ENCODE measurements around the gene GBE1.
"Not testable (repeated sequence)": the region's sequence is repeated elsewhere in the genome, so short reads cannot be mapped to it uniquely, and the experiment has no call there.

The GBE1 gene

DNA sequence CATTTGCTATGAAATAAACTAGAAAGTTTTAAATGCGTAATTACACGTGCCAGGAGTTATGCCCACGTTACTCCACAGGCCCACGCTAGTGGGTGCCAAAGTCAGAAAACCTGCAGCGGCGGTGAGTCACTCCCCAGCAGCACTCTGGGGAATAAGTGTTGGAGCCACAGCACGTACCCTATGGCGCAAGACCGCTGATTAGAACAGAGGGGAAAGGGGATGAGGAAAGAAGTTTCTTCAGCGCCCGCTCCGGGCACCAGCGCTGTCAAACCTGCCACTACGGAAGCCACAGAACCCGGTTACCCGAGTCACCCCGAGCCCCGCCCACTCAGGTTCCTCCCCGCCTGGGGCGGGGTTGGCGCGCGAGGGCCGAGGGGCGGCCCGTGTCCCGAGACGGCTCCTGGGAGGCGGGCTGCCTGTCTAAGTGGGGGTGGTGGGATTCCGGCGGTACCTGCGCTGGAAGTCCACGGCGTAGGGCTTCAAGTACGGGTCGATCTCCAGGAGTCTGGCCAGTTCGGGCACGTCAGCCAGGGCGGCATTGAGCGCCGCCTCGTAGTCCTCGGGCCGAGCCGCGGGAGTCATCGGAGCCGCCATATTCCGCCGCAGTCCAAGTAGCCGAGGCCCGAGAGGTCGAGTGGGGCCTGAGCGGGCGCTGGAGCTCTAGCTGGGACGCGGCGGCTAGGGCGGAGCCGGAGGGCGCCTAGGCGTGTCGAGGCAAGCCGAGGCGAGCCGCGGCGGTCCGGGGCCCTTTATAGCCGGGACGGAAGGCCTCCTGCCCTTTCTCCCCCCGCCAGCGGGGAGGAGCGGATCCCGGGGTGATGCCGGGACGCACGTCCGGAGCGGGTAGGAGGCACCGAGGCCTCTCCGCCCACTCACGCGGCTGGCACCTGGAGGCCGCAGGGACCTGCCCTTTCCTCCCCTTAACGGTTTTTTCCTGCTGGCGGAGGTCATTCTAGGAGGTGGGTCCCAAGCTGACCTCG is at the start of gene GBE1:
Gene GBE1 (minus strand): TSS at position 722 of the 980 bp plus-strand sequence. CDS start 128 bp downstream, at position 594.
- DNase-seq: peak; percentile 77

DNA sequence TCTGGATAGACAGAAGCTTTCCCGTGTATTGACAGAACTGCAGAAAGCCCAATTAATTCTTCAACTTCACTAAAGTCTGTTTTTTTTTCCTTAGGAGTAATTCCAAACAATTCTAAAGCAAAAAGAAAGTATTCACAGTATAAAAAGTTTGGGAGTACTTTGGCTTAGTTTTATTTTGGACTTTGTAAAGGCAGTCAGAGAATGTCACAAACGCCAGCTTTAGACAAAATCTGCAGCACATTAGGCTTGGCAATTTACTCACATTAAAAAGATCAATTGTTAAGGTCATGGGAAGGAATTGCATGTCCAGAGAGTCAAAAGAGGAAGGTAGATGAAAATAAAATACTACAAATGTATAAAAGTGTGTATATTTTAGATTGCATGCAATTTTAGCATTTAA is 47.5 kb upstream of the GBE1 start:
- DNase-seq: no peak

DNA sequence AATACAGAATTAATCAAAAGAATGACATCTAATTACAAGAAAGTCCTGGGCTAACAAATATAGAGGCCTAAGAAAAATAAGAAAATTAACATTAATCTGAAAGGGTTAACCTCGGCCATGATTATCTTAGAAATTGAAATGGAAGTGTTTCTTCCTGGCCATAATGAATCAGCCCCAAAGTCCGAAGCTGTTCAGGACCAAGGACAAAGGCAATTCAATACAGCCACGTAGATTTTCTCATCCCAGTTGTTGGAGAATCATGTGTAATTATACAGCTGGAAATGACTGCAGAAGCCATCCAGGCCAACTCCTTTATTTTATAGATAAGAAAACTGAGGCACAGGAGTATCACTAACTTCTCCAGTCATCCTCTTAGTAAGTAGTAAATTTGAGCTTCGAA is 38.0 kb upstream of the GBE1 start:
- no peak for DNase-seq

DNA sequence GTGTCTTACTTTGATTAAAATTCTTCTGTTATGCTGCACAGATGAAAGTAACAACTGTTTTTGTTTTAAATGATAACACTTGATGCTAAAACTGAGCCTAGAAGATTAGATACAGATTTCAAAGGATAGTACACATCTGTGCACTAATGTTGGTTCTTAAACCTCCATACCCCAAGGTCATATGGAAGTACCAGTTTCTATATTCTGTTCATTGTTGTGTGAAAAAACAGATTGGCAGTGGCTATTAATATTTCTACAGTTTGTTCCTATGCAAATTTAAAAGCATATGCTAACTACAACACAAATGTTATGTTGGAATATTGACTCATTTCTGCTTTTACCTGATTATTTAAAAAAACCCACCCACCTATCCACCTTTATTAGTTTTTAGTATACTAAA is 32.0 kb upstream of the GBE1 start:
- no peak for DNase-seq

DNA sequence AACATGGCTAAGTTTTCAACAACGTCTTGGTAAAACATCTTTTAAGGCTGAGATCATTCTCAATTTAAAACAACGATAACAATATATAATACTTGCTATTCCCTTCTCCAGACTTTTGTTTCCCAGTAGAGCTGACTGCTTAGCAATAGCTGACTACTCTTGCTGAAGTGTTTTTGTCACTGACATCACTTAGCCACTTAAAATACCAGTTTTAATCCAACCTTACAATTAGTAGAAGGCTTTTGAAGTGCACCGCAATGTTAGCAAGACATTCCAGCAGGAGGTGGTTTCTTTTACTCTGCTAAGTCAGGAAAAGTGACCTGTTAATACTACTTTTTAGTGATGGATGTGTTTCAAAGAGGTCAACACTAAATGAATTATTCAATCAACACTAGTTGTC is 28.7 kb upstream of the GBE1 start:
- DNase-seq: no peak

DNA sequence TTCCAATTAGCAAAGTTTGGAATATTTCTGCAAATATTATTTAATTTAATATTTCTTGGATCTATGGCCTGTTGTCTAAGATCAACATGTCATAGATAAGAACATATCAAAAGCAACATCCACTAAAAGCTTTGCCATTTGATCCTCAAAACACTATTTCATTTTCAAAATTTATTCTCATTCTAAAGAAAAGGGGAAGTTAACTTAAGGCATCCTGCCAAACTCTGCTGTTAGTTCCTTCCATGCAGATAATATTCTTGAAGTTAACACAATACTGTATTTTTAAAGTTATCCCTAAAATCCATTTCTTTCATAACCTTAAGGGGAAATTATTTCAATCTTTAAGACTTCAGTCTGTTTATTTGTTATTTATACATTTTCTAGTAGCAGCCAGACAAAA is 28.2 kb upstream of the GBE1 start:
- no peak for DNase-seq

DNA sequence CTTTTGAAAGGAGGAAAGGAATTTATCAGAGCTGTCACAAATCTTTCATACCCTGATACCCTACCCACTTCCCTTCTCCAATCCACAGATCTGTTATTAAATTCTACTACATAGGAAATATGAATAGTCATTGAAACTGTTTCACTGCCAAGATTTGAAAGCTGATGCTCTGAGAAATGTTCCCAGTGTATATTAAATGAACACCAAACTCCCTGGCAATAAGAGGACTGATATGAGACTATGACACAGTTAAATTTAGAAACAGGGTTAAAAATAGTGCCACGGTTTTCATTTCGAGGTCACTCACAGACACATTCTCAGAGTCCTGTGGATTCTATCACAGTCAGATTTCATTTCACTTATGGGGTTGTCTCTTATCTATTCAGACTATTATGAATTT is 27.2 kb upstream of the GBE1 start:
- DNase-seq: no peak

DNA sequence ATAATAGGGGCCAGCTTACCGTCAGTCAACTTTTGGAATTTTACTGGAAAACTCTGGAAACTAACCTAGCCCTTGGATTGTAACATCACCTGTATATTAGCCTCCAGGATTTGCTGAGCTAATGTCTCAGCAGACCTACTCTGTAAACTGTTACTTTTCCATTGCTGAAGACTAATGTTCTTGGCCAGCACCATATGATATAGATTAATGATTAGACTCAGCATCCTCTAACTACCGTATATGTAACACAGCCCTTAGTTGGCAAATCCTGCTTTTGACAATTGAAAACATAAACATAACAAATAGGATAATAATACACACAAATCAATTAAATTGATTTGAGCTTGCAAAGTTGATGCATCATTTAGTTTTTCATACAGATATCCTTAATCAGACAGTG is 26.6 kb upstream of the GBE1 start:
- DNase-seq: no peak

DNA sequence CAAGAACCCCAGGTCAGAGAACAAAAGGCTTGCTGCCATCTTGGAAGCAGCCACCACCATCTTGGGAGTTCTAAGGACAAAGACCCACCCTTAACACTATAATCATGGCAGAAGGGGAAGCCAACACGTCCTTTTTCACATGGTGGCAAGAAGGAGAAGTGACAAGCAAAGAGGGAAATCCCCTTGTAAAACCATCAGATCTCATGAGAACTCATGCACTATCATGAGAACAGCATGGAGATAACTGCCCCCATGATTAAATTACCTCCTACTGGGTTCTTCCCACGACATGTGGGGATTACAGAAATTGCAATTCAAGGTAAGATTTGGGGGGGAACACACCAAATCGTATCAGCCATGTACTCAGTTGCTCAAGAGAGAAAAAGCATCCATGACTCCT is 21.1 kb upstream of the GBE1 start:
- DNase-seq: no peak

DNA sequence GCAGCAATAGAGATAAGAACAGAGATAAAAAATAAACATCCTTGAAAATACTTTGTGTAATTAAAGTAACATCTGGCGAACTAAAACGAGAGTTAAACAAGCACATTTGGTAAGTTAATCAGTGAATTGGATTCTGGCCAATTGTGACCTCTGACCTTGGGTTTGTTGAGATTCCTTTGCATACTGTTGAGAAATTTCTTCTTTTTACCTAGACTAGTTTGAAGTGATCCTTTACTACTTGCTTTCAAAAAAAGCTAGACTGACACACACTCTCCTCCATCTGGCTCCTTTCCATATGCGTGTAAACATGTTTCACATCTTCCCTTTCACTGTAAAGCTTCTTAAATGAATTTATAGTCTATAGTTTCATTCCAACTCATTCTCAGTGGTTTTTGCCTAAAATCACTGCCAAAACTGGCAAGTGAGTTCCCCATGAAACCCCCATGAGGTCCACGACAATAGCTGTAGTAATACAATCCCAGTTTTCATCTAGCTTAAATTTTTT is 17.3 kb upstream of the GBE1 start:
- no peak for DNase-seq

DNA sequence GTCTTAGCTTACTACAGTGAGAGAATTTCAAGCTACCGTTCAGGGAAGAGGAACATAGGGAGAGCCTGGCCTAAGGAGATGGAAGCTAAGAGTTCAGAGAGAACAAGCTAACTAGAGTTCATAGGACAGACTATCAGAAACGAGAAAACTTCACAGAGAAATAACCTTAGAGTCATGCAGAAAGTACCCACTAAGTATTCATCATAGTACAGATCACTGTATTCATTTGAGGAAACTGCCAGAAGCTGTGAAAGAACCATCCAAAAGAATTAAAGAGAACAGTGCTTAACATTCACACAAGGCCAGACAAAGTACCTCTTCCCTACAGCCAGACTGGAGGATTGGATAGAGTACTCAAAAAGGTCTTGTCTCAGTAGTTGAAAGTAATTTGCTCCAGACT is 15.2 kb upstream of the GBE1 start:
- DNase-seq: no peak

DNA sequence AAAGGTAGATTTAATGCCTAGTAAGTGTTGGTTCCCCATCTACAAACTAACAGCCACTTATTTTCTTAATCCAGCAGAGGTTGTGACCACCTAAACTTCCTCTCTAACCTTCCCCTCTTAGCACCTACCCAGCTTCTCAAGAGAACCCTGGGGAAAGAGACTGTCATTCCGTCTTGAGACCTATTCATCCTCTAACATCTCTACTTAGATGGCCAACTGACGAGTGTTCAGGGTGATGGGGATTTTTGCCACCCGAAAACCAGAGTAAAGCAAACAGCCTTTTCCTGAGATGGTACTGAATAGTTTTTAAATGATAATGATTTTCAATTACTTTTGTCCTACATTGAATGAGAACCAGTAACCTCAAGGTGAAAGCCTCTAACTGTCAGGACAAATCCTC is 9.3 kb upstream of the GBE1 start:
- DNase-seq: no peak

DNA sequence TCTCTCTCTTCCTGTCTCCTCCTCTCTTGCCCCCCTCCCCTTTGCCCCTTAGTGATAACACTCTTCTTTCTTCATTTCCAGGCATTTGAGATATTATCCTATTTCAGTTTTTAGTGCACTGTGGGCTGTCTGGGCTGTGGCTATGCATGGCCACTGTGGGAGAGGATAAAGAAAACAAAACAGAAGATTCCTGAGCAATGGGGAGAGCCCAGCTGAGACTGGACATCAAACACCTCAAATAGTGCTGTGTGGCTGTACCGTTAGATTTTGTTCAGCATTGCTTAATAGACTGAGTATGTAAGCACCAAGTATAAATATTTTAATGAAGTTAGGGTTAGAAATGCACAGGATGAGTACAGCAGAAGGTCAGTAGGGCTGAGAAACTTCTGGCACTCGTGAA is 7.9 kb upstream of the GBE1 start:
- DNase-seq: no peak

DNA sequence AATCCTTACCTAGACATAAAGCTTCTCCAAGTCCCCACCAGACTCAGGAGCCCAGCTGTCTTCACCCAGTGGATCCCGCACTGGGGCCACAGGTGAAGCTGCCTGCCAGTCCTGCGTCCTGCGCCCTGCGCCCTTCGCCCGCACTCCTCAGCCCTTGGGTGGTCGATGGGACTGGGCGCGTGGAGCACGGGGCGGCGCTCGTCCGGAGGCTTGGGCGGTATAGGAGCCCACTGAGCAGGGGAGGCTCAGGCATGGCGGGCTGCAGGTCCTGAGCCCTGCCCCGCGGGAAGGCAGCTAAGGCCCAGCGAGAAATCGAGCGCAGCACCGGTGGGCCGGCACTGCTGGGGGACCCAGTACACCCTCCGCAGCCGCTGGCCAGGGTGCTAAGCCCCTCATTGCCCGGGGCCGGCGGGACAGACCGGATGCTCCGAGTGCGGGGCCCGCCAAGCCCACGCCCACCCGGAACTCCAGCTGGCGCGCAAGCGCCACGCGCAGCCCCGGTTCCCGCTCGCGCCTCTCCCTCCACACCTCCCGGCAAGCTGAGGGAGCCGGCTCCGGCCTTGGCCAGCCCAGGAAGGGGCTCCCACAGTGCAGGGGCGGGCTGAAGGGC is 5.9 kb upstream of the GBE1 start:
- not testable (repeated sequence) for DNase-seq

DNA sequence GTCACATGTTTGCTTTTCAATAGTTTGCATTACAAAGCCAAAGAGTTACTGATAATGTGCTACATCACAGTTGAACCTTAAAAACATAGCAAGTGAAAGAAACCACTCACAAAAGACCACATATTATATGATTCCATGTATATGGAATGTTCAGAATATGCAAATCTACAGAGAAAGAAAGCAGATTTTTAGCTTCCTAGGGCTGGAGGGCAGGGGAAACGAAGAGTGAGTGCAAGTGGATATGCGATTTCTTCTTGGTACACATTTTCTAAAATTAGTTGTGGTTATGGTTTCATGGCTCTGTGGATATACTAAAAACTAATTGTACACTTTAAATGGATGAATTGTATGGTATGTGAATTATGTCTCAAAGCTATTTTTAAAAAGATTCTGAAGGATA is 4.0 kb upstream of the GBE1 start:
- DNase-seq: no peak

DNA sequence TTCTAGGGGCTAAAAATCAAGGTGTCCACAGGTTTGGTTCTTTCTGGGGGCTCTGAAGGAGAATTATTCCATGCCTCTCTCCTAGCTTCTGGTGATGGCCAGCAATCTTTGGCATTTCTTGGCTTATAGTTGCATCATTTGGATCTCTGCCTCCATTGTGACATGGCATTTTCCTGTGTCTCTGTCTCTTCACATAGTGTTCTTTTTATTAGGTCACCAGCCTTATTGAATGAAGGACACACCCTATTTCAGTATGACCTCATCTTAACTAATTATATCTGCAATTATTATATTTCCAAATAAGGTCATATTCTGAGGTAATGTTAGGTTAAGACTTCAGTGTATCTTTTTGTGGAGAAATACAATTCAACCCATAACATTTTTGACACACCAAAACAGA is 3.2 kb upstream of the GBE1 start:
- no peak for DNase-seq

DNA sequence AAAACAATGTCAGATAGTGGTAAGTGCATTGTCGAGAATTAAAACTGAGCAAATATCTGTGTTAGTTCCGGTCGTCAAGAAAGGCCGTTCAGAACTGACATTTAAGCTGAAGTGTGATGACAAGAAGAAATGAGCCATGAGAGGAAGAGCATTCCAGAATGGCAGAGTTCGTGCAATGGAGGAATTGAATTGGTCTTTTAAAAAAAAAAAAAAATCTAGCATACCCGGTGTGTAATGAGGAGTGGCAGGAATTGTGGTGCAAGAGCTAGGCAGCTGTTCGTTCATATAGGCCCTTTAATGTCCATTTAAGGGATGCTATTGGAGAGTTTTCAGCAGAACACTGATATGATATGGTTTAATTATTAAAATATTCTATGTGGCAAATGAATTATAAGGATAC is 2.6 kb upstream of the GBE1 start:
- DNase-seq: no peak

DNA sequence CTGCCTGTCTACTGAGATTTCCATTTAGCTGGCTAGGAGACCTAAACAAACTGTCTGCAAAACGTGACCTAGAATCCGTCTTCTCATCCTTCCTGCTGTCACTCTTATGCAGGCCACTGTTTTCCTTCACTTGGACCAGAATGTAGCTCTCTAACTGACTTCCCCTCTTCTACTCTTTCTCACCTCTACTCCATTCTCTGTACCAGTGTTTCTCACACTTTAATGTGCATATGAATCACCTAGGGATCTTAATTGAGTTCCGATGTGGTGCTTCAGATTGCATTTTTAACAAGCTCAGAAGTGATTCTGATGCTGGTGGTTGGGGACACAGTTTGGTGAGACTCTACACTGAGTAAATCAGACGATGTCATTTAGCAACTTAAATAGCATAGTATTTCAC is 1.6 kb upstream of the GBE1 start:
- no peak for DNase-seq

DNA sequence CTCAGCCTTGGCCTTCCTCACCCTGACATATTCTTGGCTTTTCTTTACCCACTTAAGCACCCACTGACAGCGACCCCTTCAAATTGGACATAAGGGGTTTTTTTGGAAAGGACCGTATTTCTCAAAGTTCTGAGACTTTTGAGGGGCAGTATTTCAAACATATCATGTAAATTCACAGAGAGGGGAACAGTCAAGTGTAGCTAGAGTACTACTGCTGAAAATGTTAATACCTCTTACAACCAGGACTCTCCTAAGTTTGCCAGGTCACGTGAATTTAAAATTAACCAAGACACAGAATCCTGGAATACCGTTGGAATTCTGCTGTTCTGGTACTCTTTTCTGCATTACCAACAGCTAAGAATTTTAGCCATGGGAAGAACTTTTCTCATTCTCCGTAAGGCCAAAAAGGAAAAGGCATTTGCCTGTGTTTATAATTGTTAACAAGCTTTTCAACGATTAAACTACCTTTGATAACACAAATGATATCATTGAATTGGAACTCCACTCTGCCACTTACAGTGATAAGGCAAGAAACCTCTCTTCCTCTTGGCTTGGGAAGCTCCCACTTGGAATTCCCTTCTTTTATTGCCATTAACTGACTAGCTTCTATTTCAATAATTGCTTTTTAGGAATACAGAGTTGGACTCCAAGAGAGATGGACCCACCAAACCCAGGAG is 597 bp upstream of the GBE1 start:
- no peak for DNase-seq

DNA sequence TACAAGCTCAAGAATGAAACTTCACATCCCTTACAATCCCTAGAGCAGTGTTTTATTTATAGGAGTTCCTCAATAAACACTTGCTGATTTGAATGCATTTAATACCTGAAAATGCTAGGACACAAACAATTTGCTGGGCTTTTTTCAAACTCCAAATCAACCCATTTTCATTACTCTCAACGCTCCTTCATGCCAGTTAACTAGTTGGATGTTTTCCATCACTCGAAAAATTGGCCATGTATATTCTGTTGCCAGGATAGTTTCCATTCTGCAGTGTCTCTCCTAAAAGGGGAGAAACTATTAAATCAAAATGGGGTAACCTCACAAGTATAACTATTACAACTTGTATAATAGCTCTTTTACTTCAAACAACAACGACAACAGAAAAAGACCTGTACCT is 1.2 kb downstream of the GBE1 start:
- no peak for DNase-seq

DNA sequence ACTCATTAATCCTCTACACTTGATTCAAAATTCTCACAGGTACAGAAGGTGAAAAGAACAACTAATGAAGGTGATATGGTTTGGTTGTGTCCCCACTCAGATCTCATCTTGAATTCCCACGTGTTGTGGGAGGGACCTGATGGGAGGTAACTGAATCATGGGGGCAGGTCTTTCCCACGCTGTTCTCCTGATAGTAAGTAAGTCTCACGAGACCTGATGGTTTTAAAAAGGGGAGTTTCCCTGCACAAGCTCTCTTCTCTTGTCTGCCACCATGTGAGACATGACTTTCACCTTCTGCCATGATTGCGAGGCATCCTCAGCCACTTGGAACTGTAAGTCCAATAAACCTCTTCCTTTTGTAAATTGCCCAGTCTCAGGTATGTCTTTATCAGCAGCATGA is 2.7 kb downstream of the GBE1 start:
- not testable (repeated sequence) for DNase-seq

DNA sequence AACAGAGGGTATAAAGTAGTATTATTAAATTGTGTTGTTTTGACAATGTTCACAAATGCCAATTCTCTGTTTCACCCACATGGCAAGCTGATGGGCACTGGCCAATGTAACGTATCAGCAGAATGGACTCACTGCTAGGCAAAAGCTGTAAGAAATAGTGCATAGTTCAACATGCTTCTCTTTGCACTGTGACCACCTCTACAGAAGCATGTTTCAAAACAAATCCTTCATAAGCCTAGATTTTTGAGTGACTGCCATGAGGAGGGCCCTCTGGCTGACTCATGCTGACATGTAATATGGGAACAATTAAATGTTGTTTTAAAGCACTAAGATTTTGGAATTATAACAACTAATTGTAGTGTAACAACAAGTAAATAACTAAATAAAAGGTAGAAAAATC is 3.2 kb downstream of the GBE1 start:
- no peak for DNase-seq

DNA sequence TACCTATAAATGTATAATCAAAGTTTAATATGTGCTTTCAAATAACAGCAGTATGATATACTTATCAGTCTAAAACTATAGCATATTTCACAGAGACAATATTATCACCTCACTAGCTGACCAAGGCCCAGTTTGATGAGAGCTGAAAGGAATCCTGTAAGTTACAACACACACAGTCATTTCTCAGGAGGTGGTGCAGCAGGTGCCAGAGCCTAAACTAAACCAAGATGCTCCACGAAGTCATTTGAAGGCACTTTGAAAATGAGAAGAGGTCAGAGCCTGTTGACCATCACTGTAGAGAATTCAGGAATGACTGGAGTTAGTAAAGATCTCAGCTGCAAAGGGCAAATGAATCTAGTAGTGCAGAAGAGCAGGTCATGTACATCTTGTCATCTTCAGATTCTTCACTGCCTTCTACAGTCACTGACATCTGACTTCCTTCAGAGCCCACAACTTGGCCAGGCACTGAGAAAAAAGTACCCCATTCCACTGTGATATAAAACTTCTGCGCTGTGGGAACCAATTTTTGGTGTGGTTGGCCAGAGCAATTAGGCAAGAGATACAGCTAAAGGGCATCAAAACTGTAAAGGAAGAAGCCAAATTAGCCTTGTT is 7.9 kb downstream of the GBE1 start:
- DNase-seq: no peak

All from NCI-H1105 (cell line).